Stimulated activated CD4-positive, alpha-beta T cell treated with anti-CD3 and anti-CD28 coated beads, Interleukin-4, amount 100 ng/mL, for 1 hour (primary cell): ENCODE results near the gene FIBCD1.

Experiments used
- DNase-seq: peaks from one replicate; pipeline ENCODE4 v3.0.0-alpha.2; 2020

Gene FIBCD1

DNA sequence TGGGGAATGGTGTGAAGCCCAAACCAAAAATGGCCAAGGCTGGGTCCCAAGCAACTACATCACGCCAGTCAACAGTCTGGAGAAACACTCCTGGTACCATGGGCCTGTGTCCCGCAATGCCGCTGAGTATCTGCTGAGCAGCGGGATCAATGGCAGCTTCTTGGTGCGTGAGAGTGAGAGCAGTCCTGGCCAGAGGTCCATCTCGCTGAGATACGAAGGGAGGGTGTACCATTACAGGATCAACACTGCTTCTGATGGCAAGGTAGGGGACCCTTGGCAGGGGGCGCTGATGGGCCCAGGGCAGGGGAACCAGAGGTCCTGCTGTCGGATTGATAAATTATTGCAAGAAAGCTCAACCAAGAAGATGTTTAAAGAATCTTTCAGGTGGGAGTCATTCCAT is 84.2 kb downstream of the FIBCD1 start:
- DNase-seq = no peak

GRCh38 chr9:130854092-130854491 is 85.0 kb downstream of the FIBCD1 start:
- DNase-seq = no peak

GRCh38 chr9:130852801-130853200 is 86.2 kb downstream of the FIBCD1 start:
- DNase-seq = no peak
